Measurements from ENCODE around the gene STXBP3. TPM values are rescaled to one million over a fixed set of nuclear protein-coding genes. Genes with fewer than 3 reads are reported as not detected.

STXBP3 gene
- total and polyA plus RNA-seq, 2 of the 13 experiments (the other 11 are each of a cell fraction or from before 2014, with no cell fraction given) = 13.0 to 20.8 TPM

DNA sequence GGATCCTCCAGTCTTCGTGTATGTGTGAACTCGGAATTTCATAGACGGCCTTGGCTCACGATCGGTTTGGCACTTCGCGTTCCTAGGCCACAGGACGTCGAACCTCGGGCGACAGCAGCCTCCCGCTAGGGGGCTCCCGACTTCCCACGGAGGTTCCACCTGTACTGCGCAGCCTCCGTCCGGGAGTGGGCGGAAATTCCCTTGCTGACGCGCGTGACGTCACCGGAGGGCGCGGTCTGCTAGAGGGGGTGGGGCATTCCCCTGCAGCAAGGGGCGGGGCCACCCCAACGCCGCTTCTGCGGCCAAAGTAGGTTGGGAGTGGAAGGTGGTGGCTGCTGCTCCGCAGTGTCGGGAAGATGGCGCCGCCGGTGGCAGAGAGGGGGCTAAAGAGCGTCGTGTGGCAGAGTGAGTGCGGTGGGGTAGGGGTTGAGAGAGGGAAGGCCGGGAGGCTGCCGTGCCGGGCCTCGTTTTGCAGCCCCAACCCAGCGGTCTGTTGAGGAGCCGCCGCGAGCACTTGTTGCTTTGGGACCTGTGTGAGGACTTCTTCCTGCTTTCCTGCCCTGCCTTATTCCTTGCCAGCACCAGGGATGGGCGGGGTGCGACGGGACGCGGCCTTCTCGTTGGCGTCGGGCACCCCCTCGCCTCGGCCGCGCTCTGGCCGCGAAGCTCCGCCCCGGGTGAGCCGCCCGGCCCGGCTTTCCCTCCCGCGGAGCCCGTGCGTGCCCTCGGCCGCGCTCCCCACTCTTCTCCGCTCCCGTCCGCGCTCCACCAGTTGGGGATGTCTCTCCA is at the start of gene STXBP3 (continued):
- TF ChIP-seq, protein P1, sequence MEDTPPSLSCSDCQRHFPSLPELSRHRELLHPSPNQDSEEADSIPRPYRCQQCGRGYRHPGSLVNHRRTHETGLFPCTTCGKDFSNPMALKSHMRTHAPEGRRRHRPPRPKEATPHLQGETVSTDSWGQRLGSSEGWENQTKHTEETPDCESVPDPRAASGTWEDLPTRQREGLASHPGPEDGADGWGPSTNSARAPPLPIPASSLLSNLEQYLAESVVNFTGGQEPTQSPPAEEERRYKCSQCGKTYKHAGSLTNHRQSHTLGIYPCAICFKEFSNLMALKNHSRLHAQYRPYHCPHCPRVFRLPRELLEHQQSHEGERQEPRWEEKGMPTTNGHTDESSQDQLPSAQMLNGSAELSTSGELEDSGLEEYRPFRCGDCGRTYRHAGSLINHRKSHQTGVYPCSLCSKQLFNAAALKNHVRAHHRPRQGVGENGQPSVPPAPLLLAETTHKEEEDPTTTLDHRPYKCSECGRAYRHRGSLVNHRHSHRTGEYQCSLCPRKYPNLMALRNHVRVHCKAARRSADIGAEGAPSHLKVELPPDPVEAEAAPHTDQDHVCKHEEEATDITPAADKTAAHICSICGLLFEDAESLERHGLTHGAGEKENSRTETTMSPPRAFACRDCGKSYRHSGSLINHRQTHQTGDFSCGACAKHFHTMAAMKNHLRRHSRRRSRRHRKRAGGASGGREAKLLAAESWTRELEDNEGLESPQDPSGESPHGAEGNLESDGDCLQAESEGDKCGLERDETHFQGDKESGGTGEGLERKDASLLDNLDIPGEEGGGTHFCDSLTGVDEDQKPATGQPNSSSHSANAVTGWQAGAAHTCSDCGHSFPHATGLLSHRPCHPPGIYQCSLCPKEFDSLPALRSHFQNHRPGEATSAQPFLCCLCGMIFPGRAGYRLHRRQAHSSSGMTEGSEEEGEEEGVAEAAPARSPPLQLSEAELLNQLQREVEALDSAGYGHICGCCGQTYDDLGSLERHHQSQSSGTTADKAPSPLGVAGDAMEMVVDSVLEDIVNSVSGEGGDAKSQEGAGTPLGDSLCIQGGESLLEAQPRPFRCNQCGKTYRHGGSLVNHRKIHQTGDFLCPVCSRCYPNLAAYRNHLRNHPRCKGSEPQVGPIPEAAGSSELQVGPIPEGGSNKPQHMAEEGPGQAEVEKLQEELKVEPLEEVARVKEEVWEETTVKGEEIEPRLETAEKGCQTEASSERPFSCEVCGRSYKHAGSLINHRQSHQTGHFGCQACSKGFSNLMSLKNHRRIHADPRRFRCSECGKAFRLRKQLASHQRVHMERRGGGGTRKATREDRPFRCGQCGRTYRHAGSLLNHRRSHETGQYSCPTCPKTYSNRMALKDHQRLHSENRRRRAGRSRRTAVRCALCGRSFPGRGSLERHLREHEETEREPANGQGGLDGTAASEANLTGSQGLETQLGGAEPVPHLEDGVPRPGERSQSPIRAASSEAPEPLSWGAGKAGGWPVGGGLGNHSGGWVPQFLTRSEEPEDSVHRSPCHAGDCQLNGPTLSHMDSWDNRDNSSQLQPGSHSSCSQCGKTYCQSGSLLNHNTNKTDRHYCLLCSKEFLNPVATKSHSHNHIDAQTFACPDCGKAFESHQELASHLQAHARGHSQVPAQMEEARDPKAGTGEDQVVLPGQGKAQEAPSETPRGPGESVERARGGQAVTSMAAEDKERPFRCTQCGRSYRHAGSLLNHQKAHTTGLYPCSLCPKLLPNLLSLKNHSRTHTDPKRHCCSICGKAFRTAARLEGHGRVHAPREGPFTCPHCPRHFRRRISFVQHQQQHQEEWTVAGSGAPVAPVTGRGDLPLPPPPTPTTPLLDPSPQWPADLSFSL (CRISPR knock-in tag; IDR thresholded peaks at IDR 0.05) = peak; percentile 45; the same call in 1 of the 2 replicates
- peak; percentile 89 for TF ChIP-seq XRCC5 (optimal IDR thresholded peaks at IDR 0.05; ENCODE audit: low read length)
- TF ChIP-seq SAP130 (CRISPR knock-in tag; IDR thresholded peaks at IDR 0.05; ENCODE audit: low read depth) = peak; percentile 75
- TF ChIP-seq ZNF768 (CRISPR knock-in tag; IDR thresholded peaks at IDR 0.05) = peak; percentile 52; the same call in 1 of the 2 replicates
- TF ChIP-seq ZFX (CRISPR knock-in tag; IDR thresholded peaks at IDR 0.05; ENCODE audit: low read depth) = peak; percentile 89
- TF ChIP-seq ZNF792 (CRISPR knock-in tag; IDR thresholded peaks at IDR 0.05) = peak; percentile 33; the same call in 1 of the 2 replicates
- peak; percentile 79; the same call in 1 of the 2 replicates for TF ChIP-seq HOXA5 (CRISPR knock-in tag; IDR thresholded peaks at IDR 0.05)
- TF ChIP-seq FOXA1 (IDR thresholded peaks at IDR 0.05) = no peak
- TF ChIP-seq FOXA1 (CRISPR knock-in tag; IDR thresholded peaks at IDR 0.05) = peak; percentile 25; the same call in 1 of the 2 replicates
- no peak for TF ChIP-seq JDP2 (CRISPR knock-in tag; IDR thresholded peaks at IDR 0.05; ENCODE audit: borderline replicate concordance)
- no peak for TF ChIP-seq ARID2 (CRISPR knock-in tag; IDR thresholded peaks at IDR 0.05; ENCODE audit: borderline replicate concordance)
- peak; percentile 16; the same call in 1 of the 2 replicates for TF ChIP-seq ZNF782 (CRISPR knock-in tag; IDR thresholded peaks at IDR 0.05; ENCODE audit: borderline replicate concordance)
- TF ChIP-seq, protein P2, sequence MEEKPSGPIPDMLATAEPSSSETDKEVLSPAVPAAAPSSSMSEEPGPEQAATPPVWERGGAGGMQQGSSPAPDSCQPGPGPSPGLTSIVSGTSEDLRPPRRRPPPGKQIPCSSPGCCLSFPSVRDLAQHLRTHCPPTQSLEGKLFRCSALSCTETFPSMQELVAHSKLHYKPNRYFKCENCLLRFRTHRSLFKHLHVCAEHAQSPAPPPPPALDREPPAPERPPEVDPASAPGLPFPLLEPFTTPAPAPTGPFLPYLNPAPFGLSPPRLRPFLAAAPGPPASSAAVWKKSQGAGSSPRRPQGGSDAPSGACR (CRISPR knock-in tag; IDR thresholded peaks at IDR 0.05) = peak; percentile 51; the same call in 1 of the 2 replicates
- no peak for TF ChIP-seq ZBTB21 (CRISPR knock-in tag; IDR thresholded peaks at IDR 0.05)
- peak; percentile 67; the same call in 1 of the 2 replicates for TF ChIP-seq KMT2B (CRISPR knock-in tag; IDR thresholded peaks at IDR 0.05)
- TF ChIP-seq, protein P3, sequence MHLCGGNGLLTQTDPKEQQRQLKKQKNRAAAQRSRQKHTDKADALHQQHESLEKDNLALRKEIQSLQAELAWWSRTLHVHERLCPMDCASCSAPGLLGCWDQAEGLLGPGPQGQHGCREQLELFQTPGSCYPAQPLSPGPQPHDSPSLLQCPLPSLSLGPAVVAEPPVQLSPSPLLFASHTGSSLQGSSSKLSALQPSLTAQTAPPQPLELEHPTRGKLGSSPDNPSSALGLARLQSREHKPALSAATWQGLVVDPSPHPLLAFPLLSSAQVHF (CRISPR knock-in tag; IDR thresholded peaks at IDR 0.05) = no peak
- TF ChIP-seq MTF1 (CRISPR knock-in tag; IDR thresholded peaks at IDR 0.05) = 0 out of 2 replicates have a peak, but pooled peaks have one; percentile 61
- no peak for TF ChIP-seq ZNF878 (CRISPR knock-in tag; IDR thresholded peaks at IDR 0.05)
- TF ChIP-seq ZFP37 (CRISPR knock-in tag; IDR thresholded peaks at IDR 0.05; ENCODE audit: borderline replicate concordance) = 0 out of 2 replicates have a peak, but pooled peaks have one; percentile 45
- TF ChIP-seq ZNF644 (CRISPR knock-in tag; IDR thresholded peaks at IDR 0.05; ENCODE audit: low read depth) = peak; percentile 58; the same call in 1 of the 2 replicates
- TF ChIP-seq ZBTB43 (CRISPR knock-in tag; conservative IDR thresholded peaks at IDR 0.05) = peak; percentile 72
- TF ChIP-seq ZNF160 (CRISPR knock-in tag; IDR thresholded peaks at IDR 0.05) = peak; percentile 81; the same call in 1 of the 2 replicates
